Panc1 (cell line): ENCODE data around the gene PBX1. TPM values are rescaled to one million over a fixed set of nuclear protein-coding genes. Genes with fewer than 3 reads are reported as not detected.

Experiments used
- ATAC-seq: fragments of 200-7000 bp; cut with Tn5 transposase; 2 replicates; pipeline ENCODE4 v1.9.1; 2020; ENCODE audit warnings: mild to moderate bottlenecking, moderate library complexity
- BruUV-seq: library from RNA; stranded (reverse); fragments of 400-500 nt; replicated peaks from 2 replicates; lab custom pipeline; 2021; lab: Mats Ljungman, UMichigan
- CTCF ChIA-PET: fragments of 300-600 bp; sonication (Branson Sonifier 250); formaldehyde crosslinking; loops from one replicate; lab custom pipeline; 2022; ENCODE audit warnings: antibody characterized with exemption; lab: Charles Lee
- POLR2A ChIA-PET: fragments of 300-600 bp; sonication (Branson Sonifier 250); formaldehyde crosslinking; loops from one replicate; lab custom pipeline; 2022; ENCODE audit warnings: antibody characterized with exemption; lab: Charles Lee
- DNase-seq: peaks from one replicate; pipeline ENCODE4 v3.0.0-alpha.2; 2010; ENCODE audit warnings: low read depth, low spot score
- H3K27ac ChIP-seq: 2 replicates; pipeline ENCODE4 v1.5.1; 2011; ENCODE audit warnings: mild to moderate bottlenecking, low read length, inconsistent platforms
- H3K27me3 ChIP-seq: fragments of 200-500 bp; sonication (Bioruptor generic); 2 replicates; pipeline ENCODE4 v1.6.0; 2014; ENCODE audit warnings: low read length, inconsistent platforms; ENCODE audit not compliant: control insufficient read depth, insufficient read depth
- H3K36me3 ChIP-seq: fragments of 200-500 bp; sonication (Bioruptor generic); 2 replicates; pipeline ENCODE4 v1.5.1; 2014; ENCODE audit warnings: inconsistent platforms, mild to moderate bottlenecking, low read length, moderate library complexity; ENCODE audit not compliant: control insufficient read depth, insufficient read depth
- H3K4me1 ChIP-seq: 2 replicates; pipeline ENCODE4 v1.5.1; 2011; ENCODE audit warnings: inconsistent platforms, mild to moderate bottlenecking, low read length, moderate library complexity; ENCODE audit not compliant: control insufficient read depth, insufficient read depth
- H3K4me3 ChIP-seq, 2 experiments: 2 replicates each; pipeline ENCODE4 v1.5.1; 2011 to 2012; ENCODE audit warnings: low read depth in 2 of 2, low read length in 2 of 2, mild to moderate bottlenecking in 2 of 2, inconsistent platforms in 1 of 2, moderate library complexity in 1 of 2
- H3K9me3 ChIP-seq: fragments of 200-500 bp; sonication (Bioruptor generic); 2 replicates; pipeline ENCODE4 v1.5.1; 2014; ENCODE audit warnings: low read depth, mild to moderate bottlenecking, inconsistent platforms, low read length, moderate library complexity; ENCODE audit not compliant: control insufficient read depth, insufficient read depth
- POLR2AphosphoS5 ChIP-seq: IDR thresholded peaks from 2 replicates; pipeline ENCODE4 v1.6.1; 2012; ENCODE audit warnings: mild to moderate bottlenecking, low read depth, low read length, moderate library complexity
- SIN3A ChIP-seq: IDR thresholded peaks from 2 replicates; pipeline ENCODE4 v1.6.1; 2012; ENCODE audit warnings: low read depth, mild to moderate bottlenecking, low read length, moderate library complexity, borderline replicate concordance; ENCODE audit not compliant: insufficient read depth
- TCF7L2 ChIP-seq: IDR thresholded peaks from 2 replicates; pipeline ENCODE4 v1.6.1; 2011; ENCODE audit warnings: mild to moderate bottlenecking, low read depth, low read length, inconsistent platforms
- in situ Hi-C: cut with HindIII; loops from 2 replicates; pipeline ENCODE4 v1.10.0; 2016; ENCODE audit warnings: low sequenced_read_pairs, low pct_unique_long_range_greater_than_20kb
- intact Hi-C: fragments of 100-400 bp; cut with micrococcal nuclease; formaldehyde crosslinking; loops from one replicate; pipeline ENCODE4 v1.10.0; 2022; ENCODE audit not compliant: unreplicated experiment
- total RNA-seq: library from RNA; stranded (reverse); gene quantifications from one replicate; pipeline ENCODE4 v1.2.1, GENCODE V29; 2021; ENCODE audit not compliant: unreplicated experiment
- TF ChIP-seq, protein P1 (sequence below), 2 experiments: IDR thresholded peaks; 2 replicates each; pipeline ENCODE4 v1.6.1; 2011 to 2012; ENCODE audit warnings: low read depth in 2 of 2, control low read depth in 1 of 2, low read length in 1 of 2, mild to moderate bottlenecking in 1 of 2, moderate library complexity in 1 of 2; ENCODE audit not compliant: insufficient read depth in 1 of 2
- TF ChIP-seq, protein P2 (sequence below): fragments of 450-650 bp; IDR thresholded peaks from 2 replicates; pipeline ENCODE4 v1.5.1; 2017; ENCODE audit warnings: mild to moderate bottlenecking

Gene PBX1
- total RNA-seq, 1 experiment from 2014 or later: 2.0 TPM

DNA sequence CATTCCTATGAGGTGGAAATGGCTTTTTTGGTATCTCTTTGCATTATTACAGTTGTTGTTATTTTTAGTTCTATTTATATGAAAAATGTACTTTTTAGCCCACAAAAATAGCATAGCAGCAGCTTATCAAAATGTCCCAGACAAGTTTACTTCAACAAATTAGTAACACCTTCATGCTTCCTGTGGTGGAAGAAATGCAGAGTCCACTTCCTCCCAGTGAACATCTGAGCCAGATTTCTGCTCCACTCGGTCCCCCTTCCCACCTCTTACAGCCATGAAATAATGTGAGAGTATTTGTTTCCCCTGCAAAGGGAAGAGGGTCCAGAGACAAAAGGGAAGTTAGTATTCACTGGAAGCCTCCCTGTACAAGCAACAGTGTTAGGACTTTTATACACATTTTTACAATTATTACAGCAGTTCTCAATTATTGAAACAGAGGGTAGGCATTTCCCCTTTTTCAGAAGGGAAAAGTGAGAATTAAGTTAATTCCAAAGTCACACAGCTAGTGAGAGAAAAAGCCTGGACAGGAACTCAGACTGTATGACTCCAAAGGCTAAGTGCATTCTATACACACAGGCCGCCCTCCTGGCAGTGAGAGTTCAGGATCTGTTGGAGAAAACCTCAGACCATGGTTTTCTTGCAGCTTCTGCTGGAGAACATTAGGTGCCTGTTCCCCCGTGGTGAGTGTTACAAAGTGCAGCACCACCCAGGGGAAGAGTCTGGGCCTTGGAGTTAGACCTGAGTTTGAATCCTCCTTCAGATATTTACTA, 126.5 kb downstream of the PBX1 start:
- Histone ChIP-seq H3K27me3 (no peaks in the 10 kb centered on the region), H3K4me3 (no peak overlapping the region), H3K9me3 (no peaks in the 10 kb centered on the region), H3K27ac (no peak overlapping the region), H3K36me3 (no peaks in the 10 kb centered on the region), H3K4me1 (no peaks in the 10 kb centered on the region)
- POLR2A ChIA-PET: no interaction called here
- CTCF ChIA-PET: no interaction called here
- intact Hi-C loops: no loop called here
- in situ Hi-C loops: no loop called here
- TF ChIP-seq POLR2AphosphoS5: no peak
- no peak for TF ChIP-seq TCF7L2
- TF ChIP-seq, protein P1, sequence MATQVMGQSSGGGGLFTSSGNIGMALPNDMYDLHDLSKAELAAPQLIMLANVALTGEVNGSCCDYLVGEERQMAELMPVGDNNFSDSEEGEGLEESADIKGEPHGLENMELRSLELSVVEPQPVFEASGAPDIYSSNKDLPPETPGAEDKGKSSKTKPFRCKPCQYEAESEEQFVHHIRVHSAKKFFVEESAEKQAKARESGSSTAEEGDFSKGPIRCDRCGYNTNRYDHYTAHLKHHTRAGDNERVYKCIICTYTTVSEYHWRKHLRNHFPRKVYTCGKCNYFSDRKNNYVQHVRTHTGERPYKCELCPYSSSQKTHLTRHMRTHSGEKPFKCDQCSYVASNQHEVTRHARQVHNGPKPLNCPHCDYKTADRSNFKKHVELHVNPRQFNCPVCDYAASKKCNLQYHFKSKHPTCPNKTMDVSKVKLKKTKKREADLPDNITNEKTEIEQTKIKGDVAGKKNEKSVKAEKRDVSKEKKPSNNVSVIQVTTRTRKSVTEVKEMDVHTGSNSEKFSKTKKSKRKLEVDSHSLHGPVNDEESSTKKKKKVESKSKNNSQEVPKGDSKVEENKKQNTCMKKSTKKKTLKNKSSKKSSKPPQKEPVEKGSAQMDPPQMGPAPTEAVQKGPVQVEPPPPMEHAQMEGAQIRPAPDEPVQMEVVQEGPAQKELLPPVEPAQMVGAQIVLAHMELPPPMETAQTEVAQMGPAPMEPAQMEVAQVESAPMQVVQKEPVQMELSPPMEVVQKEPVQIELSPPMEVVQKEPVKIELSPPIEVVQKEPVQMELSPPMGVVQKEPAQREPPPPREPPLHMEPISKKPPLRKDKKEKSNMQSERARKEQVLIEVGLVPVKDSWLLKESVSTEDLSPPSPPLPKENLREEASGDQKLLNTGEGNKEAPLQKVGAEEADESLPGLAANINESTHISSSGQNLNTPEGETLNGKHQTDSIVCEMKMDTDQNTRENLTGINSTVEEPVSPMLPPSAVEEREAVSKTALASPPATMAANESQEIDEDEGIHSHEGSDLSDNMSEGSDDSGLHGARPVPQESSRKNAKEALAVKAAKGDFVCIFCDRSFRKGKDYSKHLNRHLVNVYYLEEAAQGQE (IDR thresholded peaks at IDR 0.05; ENCODE audit: insufficient read depth in 1 of 2, low read depth in 2 of 2, low read length in 1 of 2): no peak
- TF ChIP-seq SIN3A: no peak
- TF ChIP-seq, protein P2, sequence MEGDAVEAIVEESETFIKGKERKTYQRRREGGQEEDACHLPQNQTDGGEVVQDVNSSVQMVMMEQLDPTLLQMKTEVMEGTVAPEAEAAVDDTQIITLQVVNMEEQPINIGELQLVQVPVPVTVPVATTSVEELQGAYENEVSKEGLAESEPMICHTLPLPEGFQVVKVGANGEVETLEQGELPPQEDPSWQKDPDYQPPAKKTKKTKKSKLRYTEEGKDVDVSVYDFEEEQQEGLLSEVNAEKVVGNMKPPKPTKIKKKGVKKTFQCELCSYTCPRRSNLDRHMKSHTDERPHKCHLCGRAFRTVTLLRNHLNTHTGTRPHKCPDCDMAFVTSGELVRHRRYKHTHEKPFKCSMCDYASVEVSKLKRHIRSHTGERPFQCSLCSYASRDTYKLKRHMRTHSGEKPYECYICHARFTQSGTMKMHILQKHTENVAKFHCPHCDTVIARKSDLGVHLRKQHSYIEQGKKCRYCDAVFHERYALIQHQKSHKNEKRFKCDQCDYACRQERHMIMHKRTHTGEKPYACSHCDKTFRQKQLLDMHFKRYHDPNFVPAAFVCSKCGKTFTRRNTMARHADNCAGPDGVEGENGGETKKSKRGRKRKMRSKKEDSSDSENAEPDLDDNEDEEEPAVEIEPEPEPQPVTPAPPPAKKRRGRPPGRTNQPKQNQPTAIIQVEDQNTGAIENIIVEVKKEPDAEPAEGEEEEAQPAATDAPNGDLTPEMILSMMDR: no peak
- ATAC-seq (no peak), DNase-seq (no peak)
- BruUV-seq: no TSS peak

DNA sequence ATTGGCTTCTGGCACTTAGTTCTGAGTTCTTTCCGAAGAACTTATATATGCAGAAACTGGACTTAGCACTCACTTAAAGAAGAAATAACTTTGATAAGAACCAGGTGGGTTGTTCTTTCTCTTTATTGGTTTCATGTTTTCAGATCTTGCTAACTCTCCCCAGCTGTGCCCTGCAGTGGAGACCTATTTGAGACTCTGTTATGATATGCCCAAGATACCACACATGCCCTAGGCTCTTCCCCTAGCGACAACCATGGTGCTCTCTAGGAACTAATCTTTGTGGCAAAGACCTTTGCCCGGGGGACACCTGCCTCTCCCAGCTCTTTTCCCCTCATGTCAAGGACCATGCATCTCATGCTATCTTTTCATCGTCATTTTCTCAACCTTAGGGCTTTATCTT, 128.8 kb downstream of the PBX1 start:
- no peaks in the 10 kb centered on the region for H3K9me3 ChIP-seq
- ChIA-PET POLR2A (no interaction called here), CTCF (no interaction called here)
- intact Hi-C loops (no loop called here), in situ Hi-C loops (no loop called here)
- ATAC-seq (no peak), DNase-seq (no peak)
- TF ChIP-seq POLR2AphosphoS5 (no peak), TCF7L2 (no peak), SIN3A (no peak)
- TF ChIP-seq, protein P2: no peak
- TF ChIP-seq, protein P1 (IDR thresholded peaks at IDR 0.05; ENCODE audit: insufficient read depth in 1 of 2, low read depth in 2 of 2, low read length in 1 of 2): no peak
- no TSS peak for BruUV-seq
- H3K27ac ChIP-seq: no peak overlapping the region
- no peak overlapping the region for H3K4me3 ChIP-seq
- H3K36me3 ChIP-seq: no peaks in the 10 kb centered on the region
- no peaks in the 10 kb centered on the region for H3K4me1 ChIP-seq
- H3K27me3 ChIP-seq: no peaks in the 10 kb centered on the region
